Activated CD4-positive, CD25-positive, alpha-beta regulatory T cell treated with anti-CD3 and anti-CD28 coated beads, Interleukin-2, amount 50 U/mL, for 24 hours (primary cell): ENCODE measurements around the gene CEBPA.

Source experiments
- ATAC-seq, 2 donors: fragments of 150-1000 bp; cut with Tn5 transposase; one replicate each; pipeline ENCODE4 v1.10.0; 2021; ENCODE audit warnings: mild to moderate bottlenecking in 1 of 2, moderate library complexity in 1 of 2

Gene CEBPA

DNA sequence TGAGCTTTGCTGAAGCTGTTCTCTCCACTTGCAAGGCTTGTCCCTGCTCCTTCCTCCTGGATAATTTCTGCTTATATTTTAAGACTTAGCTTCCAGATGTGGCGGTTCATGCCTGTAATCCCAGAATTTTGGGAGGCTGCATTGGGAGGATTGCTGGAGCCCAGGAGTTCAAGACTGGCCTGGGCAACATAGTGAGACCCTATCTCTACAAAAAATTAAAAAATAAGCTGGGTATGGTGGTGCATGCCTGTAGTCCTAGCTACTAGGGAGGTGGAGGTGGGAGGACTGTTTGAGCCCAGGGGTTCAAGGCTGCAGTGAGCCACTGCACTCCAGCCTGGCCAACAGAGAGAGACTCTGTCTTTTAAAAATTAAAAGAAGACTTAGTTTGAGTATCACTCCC is 31.6 kb downstream of the CEBPA start:
- no peak for ATAC-seq

DNA sequence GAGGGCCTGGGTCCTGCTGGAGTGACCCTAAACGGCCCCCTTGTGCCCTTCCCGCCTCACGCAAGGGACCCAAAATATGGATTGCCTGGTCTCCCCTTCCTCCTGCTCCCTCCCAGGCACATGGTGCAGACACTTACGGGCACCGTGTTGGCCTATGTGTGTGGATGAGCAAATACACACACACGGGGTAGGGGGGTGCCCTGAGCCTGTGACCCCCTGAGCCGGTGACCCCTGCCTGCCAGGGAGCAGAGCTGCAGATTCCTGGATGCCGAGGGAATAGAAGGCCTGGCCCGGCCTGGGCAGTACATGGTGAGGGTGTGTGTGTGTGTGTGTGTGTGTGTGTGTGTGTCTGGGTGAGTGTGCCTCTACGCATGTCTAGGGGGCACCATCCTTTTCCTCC is 33.3 kb downstream of the CEBPA start:
- ATAC-seq = no peak

DNA sequence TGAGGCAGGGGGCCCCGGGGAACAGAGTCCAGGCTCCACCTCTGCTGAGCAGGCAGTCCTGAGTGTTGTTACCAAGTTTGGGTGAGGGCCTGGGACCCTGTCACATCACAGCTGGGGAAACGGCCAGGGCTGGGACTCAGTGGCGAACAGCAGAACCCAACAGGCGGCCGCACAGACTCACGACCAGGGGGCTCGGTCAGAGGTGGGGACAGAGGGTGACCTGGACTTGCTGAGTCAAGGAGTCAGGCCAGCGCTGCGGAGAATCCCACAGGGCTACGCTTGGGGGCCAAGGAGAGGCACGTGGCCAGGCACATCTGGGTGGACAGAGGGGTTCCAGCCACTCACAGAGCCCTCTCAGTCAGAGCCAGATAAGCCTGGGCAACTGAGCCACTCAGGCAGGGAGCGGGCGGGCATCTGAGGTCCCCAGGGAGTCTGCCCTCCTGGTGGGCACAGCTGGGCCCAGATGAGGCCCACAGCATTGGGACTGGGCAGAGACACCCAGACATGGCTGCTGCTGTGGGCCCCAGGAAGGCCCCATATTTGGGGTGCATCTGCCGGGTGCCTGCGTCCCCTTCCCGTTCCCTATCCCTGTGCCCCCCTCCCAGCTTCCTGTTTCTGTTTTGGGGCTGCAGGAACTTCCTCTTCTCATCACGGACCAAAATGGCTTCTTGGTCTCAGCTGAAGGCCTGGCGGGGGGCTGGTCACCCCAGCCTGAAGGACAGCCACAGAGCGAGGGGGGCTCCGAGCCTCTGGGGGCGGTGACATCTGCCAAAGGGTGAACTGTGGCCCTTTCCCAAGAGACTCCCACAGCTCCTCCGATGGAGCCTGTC is 34.0 kb downstream of the CEBPA start:
- no peak for ATAC-seq

DNA sequence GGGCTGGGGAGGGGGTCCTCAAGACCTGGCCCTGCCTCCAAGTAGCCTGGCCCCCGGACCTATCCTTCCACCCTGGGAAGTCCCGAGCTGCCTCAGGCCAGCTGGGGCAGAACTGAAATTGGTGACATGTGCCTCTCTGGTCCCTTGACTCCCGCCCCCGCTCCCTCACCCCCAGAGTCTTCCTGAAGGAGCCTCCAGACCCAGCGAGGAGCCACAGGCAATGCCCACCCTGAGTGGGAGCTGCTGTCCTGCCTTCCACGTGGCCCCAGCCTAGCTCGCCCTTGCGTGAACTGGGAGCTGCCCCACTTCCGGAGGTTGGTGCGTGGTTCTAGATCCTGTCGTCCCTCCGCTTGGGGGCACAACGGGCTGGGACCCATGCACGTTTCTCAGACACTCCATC is 34.6 kb downstream of the CEBPA start:
- no peak for ATAC-seq

DNA sequence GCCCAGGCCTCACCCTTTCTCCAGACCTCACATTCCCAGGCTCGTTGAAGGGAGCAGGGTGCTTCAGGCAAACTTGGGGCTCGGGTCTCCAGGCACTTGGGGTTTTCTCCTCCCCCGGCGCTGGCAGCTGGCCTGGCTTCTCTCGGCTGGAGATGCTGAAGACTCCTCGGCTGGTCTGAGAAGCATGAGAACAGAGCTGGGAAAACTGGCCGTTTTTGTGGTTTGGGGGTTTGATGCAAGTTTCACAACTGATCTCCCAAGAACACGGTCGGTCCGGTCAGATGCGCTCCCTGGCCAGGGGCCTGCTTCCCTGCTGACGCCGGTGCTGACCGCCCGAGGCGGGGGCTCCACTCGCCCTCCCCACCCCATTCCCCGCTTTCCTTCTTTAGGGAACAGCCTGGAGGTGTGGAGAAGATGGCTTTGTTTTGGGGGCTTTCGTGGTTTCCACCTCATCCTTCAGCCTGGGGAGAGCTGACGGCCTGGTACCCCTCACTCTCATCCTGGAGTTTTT is 35.3 kb downstream of the CEBPA start:
- ATAC-seq = no peak

DNA sequence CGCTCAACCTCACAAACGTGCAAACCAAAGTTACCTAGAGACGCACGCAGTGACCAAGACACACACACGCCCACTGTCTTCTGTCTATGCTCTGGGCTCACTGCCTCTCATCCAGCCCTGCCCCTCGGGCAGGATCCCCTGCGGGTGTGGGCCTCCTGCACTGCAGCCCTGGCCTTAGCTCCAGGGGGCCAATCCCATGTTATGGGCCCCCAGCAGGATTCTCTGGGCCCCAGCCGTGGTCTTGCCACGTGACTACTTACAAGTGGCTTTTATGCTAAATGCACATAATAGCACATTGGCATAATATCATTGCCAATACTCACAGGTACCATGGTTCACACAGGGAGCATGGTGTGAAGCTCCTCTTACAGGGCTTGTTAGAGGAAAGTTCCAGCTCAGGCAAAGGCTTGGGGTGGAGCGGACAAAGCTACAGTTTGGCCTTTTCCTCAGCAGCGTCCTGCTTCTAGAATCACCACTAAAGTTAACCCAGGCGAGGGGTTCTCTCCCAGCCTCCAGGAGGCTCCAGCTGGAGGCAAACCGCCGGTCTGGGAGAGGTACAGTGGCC is 37.4 kb downstream of the CEBPA start:
- ATAC-seq = no peak

DNA sequence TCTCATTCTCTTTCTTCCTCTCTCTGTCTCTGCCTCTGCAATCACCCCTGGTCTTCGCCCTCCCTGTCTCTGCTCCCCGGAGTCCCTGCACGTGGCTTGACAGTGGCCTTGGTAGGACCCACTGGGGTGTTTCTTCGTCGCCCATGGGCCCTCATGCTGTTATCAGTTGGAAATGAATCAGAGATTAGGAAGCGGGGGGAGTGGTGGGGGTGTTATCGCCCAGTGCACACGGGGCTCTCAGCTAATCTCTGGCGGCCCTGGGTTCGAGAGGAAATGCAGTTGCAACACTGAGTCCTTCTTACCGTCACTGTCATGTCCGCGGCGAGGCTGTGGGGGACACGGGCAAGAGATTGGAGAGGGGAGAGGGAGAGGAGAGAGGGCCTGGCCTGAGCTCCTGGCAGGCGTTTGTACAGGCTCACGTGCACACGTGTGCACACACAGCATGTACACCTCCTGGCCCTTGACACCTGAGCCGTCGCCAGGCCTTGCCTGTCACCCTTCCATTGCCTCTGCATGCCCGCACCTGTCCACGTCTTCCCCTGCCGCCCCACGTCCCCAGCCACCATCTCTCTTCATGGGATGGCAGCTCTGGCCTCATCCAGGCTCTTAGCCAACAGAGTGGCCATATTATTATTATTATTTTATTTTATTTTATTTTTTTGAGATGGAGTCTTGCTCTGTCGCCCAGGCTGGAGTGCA is 38.9 kb downstream of the CEBPA start:
- ATAC-seq = no peak

DNA sequence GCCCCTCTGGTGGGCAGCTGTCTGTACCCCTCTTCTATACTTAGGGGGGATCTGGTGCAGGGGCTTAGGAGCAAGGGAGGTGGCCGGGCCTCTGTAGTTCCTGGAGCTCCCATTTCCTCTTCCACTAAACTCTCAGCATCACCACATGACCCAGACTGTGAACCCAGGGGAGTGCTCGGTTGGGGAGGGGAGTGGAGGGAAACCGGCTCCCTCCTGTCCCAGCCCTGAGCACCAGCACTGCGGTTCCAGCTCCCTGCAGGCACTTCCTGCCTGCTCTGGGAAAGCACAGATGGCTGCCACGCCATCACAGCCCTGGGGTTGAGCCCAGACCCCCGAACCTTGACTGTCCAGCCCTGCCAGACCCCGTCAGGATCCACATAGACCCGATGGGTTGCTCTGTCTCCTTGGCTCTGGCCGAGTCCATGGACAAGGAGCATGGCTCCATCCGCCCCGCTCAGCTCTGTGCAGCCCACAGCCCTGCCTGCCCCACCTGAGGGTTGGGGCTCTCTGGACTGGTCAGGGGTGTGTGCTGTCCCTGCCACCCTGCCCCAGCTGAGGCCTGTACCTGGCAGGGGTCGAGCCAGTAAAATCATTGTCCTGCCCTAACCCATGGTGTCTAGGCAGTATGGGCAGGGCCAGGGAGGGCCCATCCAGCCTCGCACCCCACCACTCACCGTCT is 40.7 kb downstream of the CEBPA start:
- peak in 1 of 2 donors; percentile 30 for ATAC-seq

DNA sequence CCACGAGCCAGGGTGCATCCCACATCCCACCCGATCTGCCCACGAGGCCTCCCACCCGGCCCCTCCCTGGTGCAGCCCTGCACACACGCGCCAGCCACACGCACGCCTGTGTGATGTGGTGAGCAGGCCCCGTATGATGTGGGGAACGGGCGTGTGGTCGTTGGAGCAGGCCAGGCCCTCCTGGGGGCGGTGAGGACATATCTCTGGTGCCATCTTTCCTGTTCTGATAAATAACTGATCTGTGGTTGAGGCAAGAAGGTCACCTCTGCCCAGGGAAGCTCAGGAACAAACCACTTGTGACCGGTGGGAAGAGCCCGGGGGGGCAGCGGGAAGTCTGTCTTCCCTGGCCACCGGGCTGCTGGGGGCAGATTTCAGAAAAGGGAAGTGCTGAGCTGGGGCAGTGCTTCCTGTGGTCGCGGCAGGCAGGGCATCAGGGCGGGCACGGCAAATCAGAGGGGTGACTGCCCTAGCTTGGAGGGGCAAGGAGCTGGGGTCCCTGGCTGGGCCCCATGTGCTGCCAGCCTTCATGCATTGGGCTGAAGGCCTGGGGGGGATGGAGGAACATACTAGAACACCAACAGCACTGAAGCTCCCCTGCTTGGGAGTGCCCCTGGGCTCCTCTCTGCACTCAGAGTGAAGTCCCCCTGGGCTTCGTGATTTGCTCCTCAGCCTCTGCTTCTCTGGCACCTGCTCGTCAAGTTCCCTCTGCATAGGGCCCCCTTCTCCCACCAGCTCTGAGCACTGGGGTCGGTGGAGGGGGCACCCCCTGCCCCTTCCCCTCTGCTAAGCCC is 41.5 kb downstream of the CEBPA start:
- ATAC-seq = peak in 1 of 2 donors; percentile 20

DNA sequence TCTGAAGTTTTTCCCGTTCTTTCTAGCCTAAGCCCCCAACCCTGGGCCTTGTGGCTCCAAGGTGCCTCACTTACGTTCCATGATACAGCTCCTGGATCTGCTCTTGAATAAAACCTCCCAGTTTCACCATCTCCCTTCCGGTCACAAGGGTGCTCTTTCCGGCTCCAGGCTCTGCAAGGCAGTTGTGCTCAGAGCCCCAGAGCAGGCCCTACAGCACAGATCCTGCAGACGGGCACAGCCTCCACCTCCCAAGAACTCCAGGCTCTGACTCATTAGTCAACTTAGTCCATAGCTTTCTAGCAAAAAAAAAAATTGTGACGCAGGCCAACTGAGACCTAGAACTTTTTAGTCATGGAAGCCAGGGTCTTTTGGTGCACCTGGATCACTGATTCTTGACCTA is 42.8 kb downstream of the CEBPA start:
- ATAC-seq = no peak

DNA sequence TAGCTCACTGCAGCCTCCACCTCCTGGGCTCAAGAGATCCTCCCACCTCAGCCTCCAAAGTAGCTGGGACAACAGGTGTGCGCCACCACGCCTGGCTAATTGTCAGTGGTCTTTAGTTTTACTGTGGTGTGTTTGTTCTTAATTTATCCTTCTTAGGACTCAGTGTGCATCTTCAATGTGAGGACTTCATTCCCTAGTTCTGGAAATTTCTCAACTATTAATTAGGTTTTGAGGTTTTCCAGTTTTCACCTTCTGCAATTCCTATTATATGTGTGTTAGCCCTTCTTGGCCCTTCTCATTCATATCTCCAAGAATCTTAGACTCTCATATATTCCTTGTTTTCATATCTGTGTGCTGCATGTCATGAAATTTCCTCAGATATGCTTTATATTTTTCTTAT is 44.5 kb downstream of the CEBPA start:
- no peak for ATAC-seq

DNA sequence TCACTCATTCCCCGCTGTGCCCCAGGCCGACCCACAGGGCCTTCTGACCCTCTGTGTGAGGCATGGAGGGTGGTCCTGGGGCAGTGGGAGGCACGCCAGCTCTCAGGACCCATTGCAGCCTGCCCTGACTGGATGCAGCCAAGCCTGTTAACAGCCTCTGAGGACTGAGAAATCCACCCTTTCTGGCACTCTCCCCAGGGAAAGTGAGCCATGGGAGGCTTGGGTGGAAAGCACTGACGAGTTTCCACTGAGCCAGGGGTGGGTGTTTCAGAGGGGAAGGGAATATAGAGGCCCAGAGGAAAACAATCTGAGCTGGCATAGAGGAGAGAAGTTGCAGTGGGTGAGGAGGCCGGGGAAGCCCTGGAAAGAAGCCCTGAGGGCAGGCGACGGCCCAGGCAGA is 46.1 kb downstream of the CEBPA start:
- ATAC-seq = no peak

DNA sequence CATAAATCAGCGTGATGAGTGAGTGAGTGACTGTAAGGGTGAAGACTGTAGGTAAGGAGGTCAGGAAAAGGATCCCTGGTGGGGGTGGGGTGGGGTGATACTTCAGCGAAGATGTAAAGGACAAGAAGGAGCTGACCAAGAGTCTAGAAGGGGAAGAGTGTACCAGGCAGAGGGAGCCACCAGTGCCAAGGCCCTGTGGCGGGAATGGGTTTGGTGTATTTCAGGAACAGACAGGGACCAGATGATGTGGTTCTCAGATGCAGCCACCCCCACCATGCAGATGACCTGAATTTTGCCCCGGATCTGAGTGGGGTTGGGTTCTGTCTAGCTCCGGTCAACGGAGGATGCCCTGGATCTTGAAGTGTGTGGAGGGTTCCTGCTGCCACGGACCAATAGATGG is 46.6 kb downstream of the CEBPA start:
- no peak for ATAC-seq

DNA sequence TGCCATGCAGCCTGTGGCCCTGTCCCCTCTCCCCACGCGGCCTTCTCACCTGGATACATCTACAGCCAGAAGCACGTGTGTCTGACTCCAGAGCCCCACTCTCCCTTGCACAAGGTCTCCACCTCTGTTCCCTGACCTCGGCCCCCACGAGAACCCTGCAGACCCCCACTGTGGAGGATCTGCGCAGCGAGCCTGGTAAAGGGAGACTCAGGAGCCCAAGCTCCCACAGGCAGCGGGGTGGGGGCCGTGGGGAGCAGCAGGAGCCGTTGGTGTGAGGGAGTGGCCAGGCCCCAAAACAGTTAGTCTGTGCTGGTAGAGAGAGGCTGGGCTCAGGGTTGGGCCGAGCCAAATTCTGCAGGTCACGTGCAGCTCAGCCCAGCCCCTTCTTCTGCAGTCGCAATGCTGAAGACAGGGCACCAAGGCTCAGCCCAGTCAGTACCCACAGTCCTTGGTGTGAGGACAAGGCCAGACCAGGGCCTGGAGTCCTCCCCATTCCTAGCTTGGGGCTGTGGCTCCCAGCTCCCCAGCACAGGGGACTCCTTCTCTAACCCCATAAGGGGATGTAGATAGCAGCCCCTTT is 48.0 kb downstream of the CEBPA start:
- no peak for ATAC-seq

DNA sequence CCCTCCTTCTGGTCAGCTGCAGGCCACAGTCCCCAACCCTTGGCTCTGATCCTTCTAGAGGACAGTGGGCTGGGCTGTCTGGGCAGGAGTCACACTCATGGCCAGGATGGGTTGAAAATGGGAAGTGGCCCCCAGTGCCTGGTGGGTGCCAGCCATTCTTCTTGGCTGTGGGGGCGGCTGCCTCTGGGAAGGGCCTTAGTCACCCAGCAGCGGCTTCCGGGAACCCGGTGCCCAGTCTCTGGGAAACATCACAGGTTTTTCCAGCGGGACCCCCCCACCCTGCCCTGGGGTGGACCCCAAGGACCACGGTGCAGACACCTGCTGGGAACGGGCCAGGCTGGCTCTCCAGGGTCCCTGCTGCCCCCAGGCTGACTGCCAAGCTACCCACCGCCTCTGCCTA is 49.4 kb downstream of the CEBPA start:
- no peak for ATAC-seq

DNA sequence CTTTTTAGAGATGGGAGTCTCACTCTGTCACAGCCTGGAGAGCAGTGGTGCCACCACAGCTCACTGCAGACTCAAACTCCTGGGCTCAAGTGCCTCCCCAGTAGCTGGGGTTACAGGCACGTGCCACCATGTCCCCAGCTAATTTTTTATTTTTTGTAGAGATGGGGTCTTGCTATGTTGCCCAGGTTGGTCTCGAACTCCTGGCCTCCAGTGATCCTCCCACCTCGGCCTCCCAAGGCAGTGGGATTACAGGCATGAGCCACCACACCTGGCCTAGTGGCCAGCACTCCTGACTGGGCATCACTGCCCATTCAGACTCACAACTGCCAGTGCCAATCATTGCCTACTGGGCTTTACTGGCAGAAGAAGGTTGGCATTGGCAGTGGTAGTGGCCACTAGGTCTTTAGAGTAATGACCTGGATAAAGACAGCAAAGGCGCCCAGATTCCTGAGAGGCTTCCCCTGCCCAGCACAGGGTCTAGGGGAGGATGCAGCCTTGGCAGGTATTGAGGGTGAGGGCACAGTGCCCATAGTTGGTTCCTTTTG is 49.8 kb downstream of the CEBPA start:
- ATAC-seq = no peak

DNA sequence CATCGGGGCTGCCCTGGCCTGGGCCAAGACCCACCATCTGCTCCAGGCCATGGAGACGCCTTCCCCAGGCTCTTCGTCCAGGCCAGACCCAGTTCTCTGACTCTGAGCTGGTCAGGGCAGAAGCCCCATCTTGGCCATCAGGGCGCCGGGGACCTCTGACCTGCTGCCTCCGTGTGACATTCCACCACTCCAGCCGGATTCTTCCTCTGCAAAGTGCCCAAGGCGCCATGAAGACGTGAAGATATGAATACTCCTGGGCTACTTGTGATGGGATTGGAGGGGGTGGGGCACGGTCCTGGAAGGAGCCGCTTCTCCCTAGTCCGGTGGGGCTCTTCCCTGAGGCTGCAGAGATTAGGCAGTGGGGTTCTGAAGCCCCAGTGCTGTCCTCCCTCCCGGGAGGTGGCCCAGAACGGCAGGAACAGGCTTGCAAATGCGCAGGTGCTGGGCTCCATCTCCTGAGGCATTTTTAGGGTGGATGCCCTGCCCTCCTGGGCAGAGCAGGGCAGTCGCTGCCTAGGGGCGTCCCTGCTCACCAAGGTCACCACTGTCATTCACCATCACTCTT is 50.7 kb downstream of the CEBPA start:
- no peak for ATAC-seq

DNA sequence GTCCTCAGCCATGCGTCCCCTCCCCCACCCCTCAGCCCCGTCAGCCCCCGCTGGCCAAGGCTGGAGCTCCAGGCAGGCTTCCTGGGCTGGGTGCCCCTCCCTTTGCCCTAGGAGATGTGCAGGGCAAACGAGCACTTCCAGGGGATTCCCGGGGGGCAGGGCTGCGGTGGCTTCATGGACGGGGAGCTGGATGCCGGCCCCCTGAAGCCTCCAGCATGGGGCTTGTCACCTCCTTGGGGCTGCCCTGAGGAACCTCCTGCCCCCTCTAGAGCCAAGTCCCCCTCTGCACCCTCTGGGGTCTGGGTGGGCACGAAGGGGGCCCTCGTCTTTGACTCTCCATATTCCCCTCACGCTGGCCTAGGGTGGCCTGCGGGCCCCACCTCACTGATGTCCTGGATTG is 51.3 kb downstream of the CEBPA start:
- no peak for ATAC-seq

DNA sequence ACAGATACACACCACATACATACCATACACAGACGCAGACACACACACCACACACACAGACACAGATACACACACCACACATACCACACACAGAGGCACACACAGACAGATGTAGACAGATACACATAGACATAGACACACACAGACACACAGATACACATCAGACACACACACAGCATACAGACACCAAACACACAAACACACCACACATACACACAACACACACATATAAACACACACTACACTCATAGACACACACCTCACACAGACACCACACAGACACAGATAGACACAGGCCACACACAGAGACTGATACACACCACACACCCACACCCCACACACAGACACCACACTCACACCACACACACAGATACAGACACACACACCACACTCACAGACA is 51.8 kb downstream of the CEBPA start:
- no peak for ATAC-seq
